NCI-H2029 (cell line): Measurements from ENCODE around the gene SEC14L3.

Source experiments
- DNase-seq: peaks from one replicate; lab custom pipeline; 2025; lab: John Stamatoyannopoulos, UW

The SEC14L3 gene

GRCh38 chr22:30444632-30445437 is 27.0 kb downstream of the SEC14L3 start:
- peak; percentile 30 for DNase-seq

DNA sequence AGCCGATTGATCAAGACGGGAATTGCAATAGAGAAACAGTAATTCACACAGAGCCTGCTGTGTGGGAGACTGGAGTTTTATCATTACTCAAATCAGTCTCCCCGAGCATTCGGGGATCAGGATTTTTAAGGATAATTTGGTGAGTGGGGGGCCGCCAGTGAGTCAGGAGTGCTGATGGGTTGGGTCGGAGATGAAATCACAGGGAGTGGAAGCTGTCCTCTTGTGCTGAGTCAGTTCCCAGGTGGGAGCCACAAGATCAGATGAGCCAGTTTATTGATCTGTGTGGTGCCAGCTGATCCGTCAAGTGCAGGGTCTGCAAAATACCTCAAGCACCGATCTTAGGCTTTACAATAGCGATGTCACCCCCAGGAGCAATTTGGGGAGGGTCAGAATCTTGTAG is 30.7 kb downstream of the SEC14L3 start:
- DNase-seq = no peak

GRCh38 chr22:30439836-30440235 is 32.0 kb downstream of the SEC14L3 start:
- DNase-seq = no peak

GRCh38 chr22:30439226-30439625 is 32.6 kb downstream of the SEC14L3 start:
- DNase-seq = no peak

DNA sequence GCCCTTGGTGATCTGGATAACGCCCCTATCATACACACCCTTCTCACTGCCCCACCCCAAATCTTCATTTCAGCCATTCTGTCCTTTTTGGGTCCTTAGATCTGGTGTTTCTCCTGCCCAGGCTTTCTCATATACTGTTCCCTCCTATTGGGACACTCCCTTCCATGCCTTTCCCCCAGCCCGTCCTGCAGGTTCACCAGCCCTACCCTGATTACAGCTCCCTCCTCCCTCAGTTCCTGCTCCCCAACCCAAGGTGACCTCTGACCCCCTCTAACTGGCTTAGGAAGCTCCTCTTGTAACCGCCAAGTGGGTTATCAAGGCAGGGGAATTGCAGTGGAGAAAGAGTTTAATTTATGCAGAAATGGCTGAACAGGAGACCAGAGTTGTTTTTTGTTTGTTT is 33.3 kb downstream of the SEC14L3 start:
- DNase-seq = no peak

- DNase-seq = no peak
Observed at GRCh38 chr22:30436196-30436595, 35.6 kb downstream of the SEC14L3 start.

DNA sequence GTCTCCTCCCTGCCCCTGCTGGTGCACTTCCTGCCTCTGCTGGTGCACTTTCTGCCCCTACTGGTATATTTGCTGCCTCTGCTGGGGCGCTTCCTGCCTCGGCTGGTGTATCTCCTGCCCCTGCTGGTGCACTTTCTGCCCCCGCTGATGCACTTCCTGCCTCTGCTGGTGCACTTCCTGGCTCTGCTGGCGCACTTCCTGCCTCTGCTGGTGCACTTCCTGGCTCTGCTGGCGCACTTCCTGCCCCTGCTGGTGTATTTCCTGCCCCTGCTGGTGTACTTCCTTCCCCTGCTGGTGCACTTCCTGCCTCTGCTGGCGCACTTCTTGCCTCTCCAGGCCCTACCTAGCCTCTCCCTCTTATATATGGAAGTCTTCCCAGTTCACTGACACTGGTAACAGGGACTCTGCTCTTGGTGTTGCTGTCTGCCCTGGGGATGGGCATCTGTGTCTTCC is 36.1 kb downstream of the SEC14L3 start:
- no peak for DNase-seq

- no peak for DNase-seq
Observed at GRCh38 chr22:30434843-30435242, 37.0 kb downstream of the SEC14L3 start.

- DNase-seq = no peak
Observed at GRCh38 chr22:30433773-30434172, 38.0 kb downstream of the SEC14L3 start.

- DNase-seq = no peak
Observed at GRCh38 chr22:30433227-30433626, 38.6 kb downstream of the SEC14L3 start.

DNA sequence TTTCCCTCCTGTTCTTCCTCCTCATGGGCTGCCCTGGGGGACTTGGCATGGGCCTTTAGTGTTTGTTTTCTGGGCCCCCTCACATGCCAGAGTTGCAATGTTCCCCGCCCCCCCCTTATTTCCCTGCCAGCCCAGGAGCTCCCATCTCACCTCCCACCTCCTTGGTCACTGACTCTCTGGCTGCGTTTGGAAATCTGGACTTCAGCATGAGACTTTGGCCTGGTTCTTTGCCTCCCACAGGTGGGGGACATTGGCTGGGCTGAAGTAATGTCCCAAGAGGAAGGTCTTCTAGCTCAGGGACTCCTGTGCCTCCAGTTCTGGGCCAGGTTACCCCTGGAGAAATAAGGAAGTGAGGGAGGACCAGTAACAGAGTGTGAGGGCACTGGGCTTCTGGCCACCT is 39.3 kb downstream of the SEC14L3 start:
- DNase-seq = no peak

DNA sequence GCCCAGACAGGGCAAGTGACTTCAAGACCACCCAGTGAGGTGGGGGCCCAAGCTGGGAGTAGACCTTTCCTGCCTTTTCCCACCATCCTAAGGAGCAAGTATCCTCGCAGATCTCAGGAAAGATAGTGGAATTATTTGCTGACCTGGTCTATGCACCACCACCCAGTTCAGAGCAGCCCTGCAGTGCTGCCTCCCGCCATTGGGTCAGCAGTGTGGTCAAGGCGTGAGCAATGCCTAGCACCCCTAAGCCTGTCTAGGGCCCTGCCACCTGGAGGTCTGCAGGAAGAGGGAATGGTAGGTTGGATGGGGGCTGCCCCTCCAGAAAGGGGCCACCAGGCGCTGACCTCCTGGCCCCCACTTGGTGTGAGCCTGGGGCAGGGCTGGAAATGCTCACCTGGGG is 39.7 kb downstream of the SEC14L3 start:
- DNase-seq = no peak

- DNase-seq = no peak
Observed at GRCh38 chr22:30430933-30431332, 40.9 kb downstream of the SEC14L3 start.

GRCh38 chr22:30429887-30430286 is 41.9 kb downstream of the SEC14L3 start:
- no peak for DNase-seq

- DNase-seq = no peak
Observed at GRCh38 chr22:30427871-30428270, 43.9 kb downstream of the SEC14L3 start.

DNA sequence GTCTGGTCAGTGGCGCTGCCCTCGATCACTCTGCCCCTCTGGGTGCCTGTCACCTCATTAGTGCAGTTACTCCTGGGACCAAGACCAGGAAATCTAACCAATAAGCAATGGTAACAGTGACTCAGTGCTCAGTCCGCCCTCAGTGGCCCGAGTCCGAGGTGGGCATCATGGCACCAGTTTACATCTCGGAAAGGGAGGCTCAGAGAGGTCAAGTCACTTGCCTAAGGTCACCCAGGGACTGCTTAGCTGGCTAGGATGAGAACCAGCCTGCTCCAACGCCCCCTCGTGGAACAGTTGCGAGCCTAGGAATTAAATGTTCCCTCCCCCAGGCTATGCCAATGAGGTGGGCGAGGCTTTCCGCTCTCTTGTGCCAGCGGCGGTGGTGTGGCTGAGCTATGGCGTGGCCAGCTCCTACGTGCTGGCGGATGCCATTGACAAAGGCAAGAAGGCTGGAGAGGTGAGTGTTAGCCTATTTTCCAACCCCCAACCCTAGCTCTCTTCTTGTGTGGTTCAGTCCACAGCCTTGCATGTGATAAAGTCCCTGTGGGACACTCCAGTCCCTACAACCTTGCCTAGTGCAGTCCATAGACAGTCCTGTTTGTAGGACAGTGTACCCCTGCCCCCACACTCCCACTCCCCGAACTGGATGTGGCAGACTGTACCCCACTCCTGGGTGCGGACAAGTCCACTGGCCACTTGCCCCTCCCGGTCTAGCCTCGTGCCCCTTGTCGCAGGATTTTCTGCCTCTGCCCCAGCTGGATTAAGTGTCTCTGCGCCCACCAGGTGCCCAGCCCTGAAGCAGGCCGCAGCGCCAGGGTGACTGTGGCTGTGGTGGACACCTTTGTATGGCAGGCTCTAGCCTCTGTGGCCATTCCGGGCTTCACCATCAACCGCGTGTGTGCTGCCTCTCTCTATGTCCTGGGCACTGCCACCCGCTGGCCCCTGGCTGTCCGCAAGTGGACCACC is 45.1 kb downstream of the SEC14L3 start:
- DNase-seq = peak; percentile 80

GRCh38 chr22:30425616-30426387 is 46.0 kb downstream of the SEC14L3 start, which contains the start of gene MTFP1:
Gene MTFP1, plus strand, starts transcription at chr22:30425768. Its CDS starts 112 bp downstream, at chr22:30425880.
- peak; percentile 9 for DNase-seq

DNA sequence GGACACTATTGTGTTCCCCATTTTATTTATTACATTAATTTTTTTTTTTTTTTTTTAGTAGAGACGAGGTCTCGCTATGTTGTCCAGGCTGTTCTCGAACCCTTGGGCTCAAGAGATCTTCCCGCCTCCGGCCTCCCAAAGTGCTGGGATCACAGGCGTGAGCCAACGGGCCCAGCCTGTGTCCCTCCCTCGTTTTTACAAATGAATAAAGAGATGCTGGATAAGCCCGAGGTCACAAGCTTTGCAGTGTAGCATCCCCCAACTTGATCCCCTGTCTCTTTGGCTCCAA is 46.5 kb downstream of the SEC14L3 start:
- no peak for DNase-seq

GRCh38 chr22:30424534-30425326 is 47.1 kb downstream of the SEC14L3 start:
- DNase-seq = no peak

GRCh38 chr22:30423959-30424533 is 47.8 kb downstream of the SEC14L3 start:
- DNase-seq = peak; percentile 99
